Measurements from ENCODE around the gene BCL11A. TPM values are rescaled to one million over a fixed set of nuclear protein-coding genes. Genes with fewer than 3 reads are reported as not detected.

BCL11A gene
- total and polyA plus RNA-seq, 2 of the 13 experiments (the other 11 are each of a cell fraction or from before 2014, with no cell fraction given): not detected

DNA sequence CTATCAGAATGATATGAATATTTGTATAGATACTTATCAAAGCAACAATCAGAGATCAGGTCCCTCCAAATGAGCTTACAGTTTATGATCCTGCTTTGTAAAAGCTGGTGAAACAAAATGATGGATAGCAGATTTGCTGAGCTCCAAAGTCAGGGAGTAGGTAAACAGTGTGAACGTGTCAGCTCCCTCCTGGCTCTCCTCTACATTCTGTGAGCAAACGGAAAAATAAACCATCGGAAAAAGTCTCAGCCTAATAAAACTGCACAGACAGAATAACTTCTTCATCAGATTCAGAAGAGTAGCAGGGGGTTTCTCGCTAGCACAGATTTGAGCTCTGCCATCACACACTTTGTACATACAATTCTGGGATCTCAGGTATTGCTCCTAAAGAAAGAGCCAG is 51.3 kb downstream of the BCL11A start:
- no peak overlapping the region for H3K27ac ChIP-seq (ENCODE audit: extremely low read length, insufficient read depth, low read length)

DNA sequence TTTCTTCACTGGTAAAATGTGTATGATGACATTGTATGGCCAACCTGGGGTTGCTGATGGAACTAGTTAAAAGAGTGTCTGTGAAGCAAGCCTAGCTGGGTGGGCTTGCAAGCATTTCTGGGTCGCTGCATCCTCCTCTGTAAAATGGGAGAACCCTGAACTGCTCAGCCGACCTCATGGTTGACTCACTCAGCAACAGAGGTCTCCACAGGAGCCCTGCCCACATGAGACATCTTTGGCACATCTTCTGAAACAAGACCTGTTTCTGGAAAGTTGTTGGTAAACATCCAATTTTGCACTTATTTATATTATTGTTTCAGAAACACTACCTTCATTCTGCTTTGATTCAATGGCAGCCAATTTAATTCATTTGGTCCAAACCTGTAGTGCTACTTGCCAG is 52.6 kb downstream of the BCL11A start:
- no peak for ATAC-seq
- no peak overlapping the region for H2AFZ ChIP-seq (ENCODE audit: low read length)
- TF ChIP-seq FOXA3 (CRISPR knock-in tag; IDR thresholded peaks at IDR 0.05) (no peak), XRCC5 (optimal IDR thresholded peaks at IDR 0.05; ENCODE audit: low read length) (no peak), KMT2B (CRISPR knock-in tag; IDR thresholded peaks at IDR 0.05) (no peak), ZKSCAN8 (CRISPR knock-in tag; IDR thresholded peaks at IDR 0.05; ENCODE audit: borderline replicate concordance) (no peak), PCBP2 (optimal IDR thresholded peaks at IDR 0.05; ENCODE audit: low read depth, low read length, poor library complexity, severe bottlenecking) (no peak), ZNF788 (CRISPR knock-in tag; IDR thresholded peaks at IDR 0.05; ENCODE audit: borderline replicate concordance) (no peak), ZNF841 (CRISPR knock-in tag; IDR thresholded peaks at IDR 0.05; ENCODE audit: borderline replicate concordance) (no peak)
- TF ChIP-seq, protein P1, sequence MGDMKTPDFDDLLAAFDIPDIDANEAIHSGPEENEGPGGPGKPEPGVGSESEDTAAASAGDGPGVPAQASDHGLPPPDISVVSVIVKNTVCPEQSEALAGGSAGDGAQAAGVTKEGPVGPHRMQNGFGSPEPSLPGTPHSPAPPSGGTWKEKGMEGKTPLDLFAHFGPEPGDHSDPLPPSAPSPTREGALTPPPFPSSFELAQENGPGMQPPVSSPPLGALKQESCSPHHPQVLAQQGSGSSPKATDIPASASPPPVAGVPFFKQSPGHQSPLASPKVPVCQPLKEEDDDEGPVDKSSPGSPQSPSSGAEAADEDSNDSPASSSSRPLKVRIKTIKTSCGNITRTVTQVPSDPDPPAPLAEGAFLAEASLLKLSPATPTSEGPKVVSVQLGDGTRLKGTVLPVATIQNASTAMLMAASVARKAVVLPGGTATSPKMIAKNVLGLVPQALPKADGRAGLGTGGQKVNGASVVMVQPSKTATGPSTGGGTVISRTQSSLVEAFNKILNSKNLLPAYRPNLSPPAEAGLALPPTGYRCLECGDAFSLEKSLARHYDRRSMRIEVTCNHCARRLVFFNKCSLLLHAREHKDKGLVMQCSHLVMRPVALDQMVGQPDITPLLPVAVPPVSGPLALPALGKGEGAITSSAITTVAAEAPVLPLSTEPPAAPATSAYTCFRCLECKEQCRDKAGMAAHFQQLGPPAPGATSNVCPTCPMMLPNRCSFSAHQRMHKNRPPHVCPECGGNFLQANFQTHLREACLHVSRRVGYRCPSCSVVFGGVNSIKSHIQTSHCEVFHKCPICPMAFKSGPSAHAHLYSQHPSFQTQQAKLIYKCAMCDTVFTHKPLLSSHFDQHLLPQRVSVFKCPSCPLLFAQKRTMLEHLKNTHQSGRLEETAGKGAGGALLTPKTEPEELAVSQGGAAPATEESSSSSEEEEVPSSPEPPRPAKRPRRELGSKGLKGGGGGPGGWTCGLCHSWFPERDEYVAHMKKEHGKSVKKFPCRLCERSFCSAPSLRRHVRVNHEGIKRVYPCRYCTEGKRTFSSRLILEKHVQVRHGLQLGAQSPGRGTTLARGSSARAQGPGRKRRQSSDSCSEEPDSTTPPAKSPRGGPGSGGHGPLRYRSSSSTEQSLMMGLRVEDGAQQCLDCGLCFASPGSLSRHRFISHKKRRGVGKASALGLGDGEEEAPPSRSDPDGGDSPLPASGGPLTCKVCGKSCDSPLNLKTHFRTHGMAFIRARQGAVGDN (CRISPR knock-in tag; IDR thresholded peaks at IDR 0.05): no peak

More for the DNA sequence above, 51.3 kb downstream of the BCL11A start:
- 3% methylated on average over 4 of the region's 4 CpGs for WGBS (ENCODE audit: low lambda C conversion rate)
- POLR2A ChIA-PET: no interaction called here
- Histone ChIP-seq H3K9me3 (ENCODE audit: low read length) (no peaks in the 10 kb centered on the region), H3K4me2 (ENCODE audit: low read depth, low read length) (no peak overlapping the region), H3K79me2 (ENCODE audit: insufficient read depth, low read length) (no peaks in the 10 kb centered on the region), H4K20me1 (ENCODE audit: insufficient read depth, low read length) (no peaks in the 10 kb centered on the region), H2AFZ (ENCODE audit: low read length) (no peak overlapping the region), H3K36me3 (replicated peaks in 1 of 2; ENCODE audit: control insufficient read depth in 1 of 2, insufficient read depth in 2 of 2, low read length in 2 of 2) (no peaks in the 10 kb centered on the region), H3K4me3 (replicated peaks in 1 of 3; ENCODE audit: insufficient read depth in 1 of 3, low read depth in 2 of 3, low read length in 3 of 3) (no peak overlapping the region), H3K9ac (ENCODE audit: insufficient read depth, low read depth, low read length) (no peak overlapping the region), H3K4me1 (ENCODE audit: insufficient read depth, low read length) (no peaks in the 10 kb centered on the region), H3K27me3 (ENCODE audit: control insufficient read depth in 1 of 2, insufficient read depth in 2 of 2, low read length in 2 of 2) (peaks cover 2 to 39% of the 10 kb centered on the region in 2 experiments; a peak in 3 of 5 replicates)
- TF ChIP-seq ZNF24 (IDR thresholded peaks at IDR 0.05) (no peak), ZNF720 (CRISPR knock-in tag; IDR thresholded peaks at IDR 0.05) (no peak), ZSCAN21 (CRISPR knock-in tag; IDR thresholded peaks at IDR 0.05; ENCODE audit: borderline replicate concordance) (no peak), ZNF777 (CRISPR knock-in tag; IDR thresholded peaks at IDR 0.05) (no peak), ZNF296 (CRISPR knock-in tag; conservative IDR thresholded peaks at IDR 0.05) (no peak), FOXO1 (CRISPR knock-in tag; IDR thresholded peaks at IDR 0.05) (no peak), MAF1 (CRISPR knock-in tag; IDR thresholded peaks at IDR 0.05; ENCODE audit: borderline replicate concordance) (no peak), SRSF9 (IDR thresholded peaks at IDR 0.05; ENCODE audit: borderline replicate concordance, insufficient read depth, low read depth, low read length, poor library complexity, severe bottlenecking) (no peak), ZNF550 (CRISPR knock-in tag; IDR thresholded peaks at IDR 0.05; ENCODE audit: borderline replicate concordance) (no peak), ZNF781 (CRISPR knock-in tag; IDR thresholded peaks at IDR 0.05; ENCODE audit: borderline replicate concordance, not compliant biosample characterization) (no peak), MED8 (CRISPR knock-in tag; IDR thresholded peaks at IDR 0.05; ENCODE audit: insufficient replicate concordance) (no peak)
- TF ChIP-seq, protein P2, sequence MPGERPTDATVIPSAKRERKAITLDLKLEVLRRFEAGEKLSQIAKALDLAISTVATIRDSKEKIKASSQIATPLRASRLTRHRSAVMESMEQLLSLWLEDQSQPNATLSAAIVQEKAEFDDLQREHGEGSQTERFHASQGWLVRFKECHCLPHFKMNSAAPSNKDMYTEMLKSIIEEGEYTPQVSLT (CRISPR knock-in tag; IDR thresholded peaks at IDR 0.05; ENCODE audit: borderline replicate concordance, low read depth): no peak
- in situ Hi-C loops (cut with HindIII; ENCODE audit: extremely low pct_ligation_motif_present, low pct_unique_long_range_greater_than_20kb) (no loop called here), intact Hi-C loops (cut with micrococcal nuclease; ENCODE audit: unreplicated experiment) (no loop called here)
- CTCF ChIA-PET (ENCODE audit: low intra/inter-chr PET ratio, low total read pairs): no interaction called here
- ATAC-seq (no peak), DNase-seq (ENCODE audit: low spot score) (no peak), FAIRE-seq (no peak)
- no TSS peak for BruUV-seq (replicated peaks)

More for the DNA sequence above, 52.6 kb downstream of the BCL11A start:
- H3K9me3 ChIP-seq (ENCODE audit: low read length): no peaks in the 10 kb centered on the region
- no peak for DNase-seq (ENCODE audit: low spot score)
- no peak for FAIRE-seq
- H3K79me2 ChIP-seq (ENCODE audit: insufficient read depth, low read length): no peaks in the 10 kb centered on the region
- H3K4me1 ChIP-seq (ENCODE audit: insufficient read depth, low read length): no peaks in the 10 kb centered on the region
- in situ Hi-C loops (cut with HindIII; ENCODE audit: extremely low pct_ligation_motif_present, low pct_unique_long_range_greater_than_20kb): no loop called here
- POLR2A ChIA-PET: no interaction called here
- no peaks in the 10 kb centered on the region for H4K20me1 ChIP-seq (ENCODE audit: insufficient read depth, low read length)
- intact Hi-C loops (cut with micrococcal nuclease; ENCODE audit: unreplicated experiment): no loop called here
- H3K36me3 ChIP-seq (replicated peaks in 1 of 2; ENCODE audit: control insufficient read depth in 1 of 2, insufficient read depth in 2 of 2, low read length in 2 of 2): no peaks in the 10 kb centered on the region
- H3K9ac ChIP-seq (ENCODE audit: insufficient read depth, low read depth, low read length): no peak overlapping the region
- CTCF ChIA-PET (ENCODE audit: low intra/inter-chr PET ratio, low total read pairs): no interaction called here
- 0% methylated on average over 2 of the region's 2 CpGs for WGBS (ENCODE audit: low lambda C conversion rate)
- no TSS peak for BruUV-seq (replicated peaks)
- H3K27ac ChIP-seq (ENCODE audit: extremely low read length, insufficient read depth, low read length): no peak overlapping the region
- no peak overlapping the region for H3K4me3 ChIP-seq (replicated peaks in 1 of 3; ENCODE audit: insufficient read depth in 1 of 3, low read depth in 2 of 3, low read length in 3 of 3)
- peaks cover 2 to 39% of the 10 kb centered on the region in 2 experiments; a peak in 3 of 5 replicates for H3K27me3 ChIP-seq (ENCODE audit: control insufficient read depth in 1 of 2, insufficient read depth in 2 of 2, low read length in 2 of 2)
- H3K4me2 ChIP-seq (ENCODE audit: low read depth, low read length): no peak overlapping the region

All from HepG2 (cell line).